Stimulated activated naive CD4-positive, alpha-beta T cell (primary cell): Measurements from ENCODE around the gene SYNDIG1.

ENCODE experiments used
- DNase-seq, 6 experiments: peaks; one replicate each; lab custom pipeline; 2025; lab: John Stamatoyannopoulos, UW

The SYNDIG1 gene

GRCh38 chr20:24567508-24567907, 98.1 kb downstream of the SYNDIG1 start:
- DNase-seq = no peak

GRCh38 chr20:24568842-24569241, 99.4 kb downstream of the SYNDIG1 start:
- DNase-seq = no peak

- no peak for DNase-seq
Measured at GRCh38 chr20:24571159-24571558, 101.7 kb downstream of the SYNDIG1 start.

- no peak for DNase-seq
Measured at GRCh38 chr20:24572140-24572539, 102.7 kb downstream of the SYNDIG1 start.

- no peak for DNase-seq
Measured at GRCh38 chr20:24572862-24573261, 103.4 kb downstream of the SYNDIG1 start.

GRCh38 chr20:24573557-24573956, 104.1 kb downstream of the SYNDIG1 start:
- no peak for DNase-seq

- no peak for DNase-seq
Measured at GRCh38 chr20:24574307-24574706, 104.9 kb downstream of the SYNDIG1 start.

- DNase-seq = no peak
Measured at GRCh38 chr20:24574797-24575196, 105.4 kb downstream of the SYNDIG1 start.

- no peak for DNase-seq
Measured at GRCh38 chr20:24575811-24576210, 106.4 kb downstream of the SYNDIG1 start.

- DNase-seq = no peak
Measured at GRCh38 chr20:24576447-24576846, 107.0 kb downstream of the SYNDIG1 start.

- DNase-seq = no peak
Measured at GRCh38 chr20:24577271-24577909, 108.0 kb downstream of the SYNDIG1 start.

GRCh38 chr20:24578567-24579415, 109.4 kb downstream of the SYNDIG1 start:
- DNase-seq = no peak

GRCh38 chr20:24579475-24579874, 110.0 kb downstream of the SYNDIG1 start:
- no peak for DNase-seq

GRCh38 chr20:24580006-24580405, 110.6 kb downstream of the SYNDIG1 start:
- DNase-seq = no peak

- no peak for DNase-seq
Measured at GRCh38 chr20:24580855-24581254, 111.4 kb downstream of the SYNDIG1 start.

GRCh38 chr20:24581443-24582170, 112.2 kb downstream of the SYNDIG1 start:
- DNase-seq = no peak

- DNase-seq = no peak
Measured at GRCh38 chr20:24582373-24583168, 113.1 kb downstream of the SYNDIG1 start.

- DNase-seq = no peak
Measured at GRCh38 chr20:24583169-24583792, 113.9 kb downstream of the SYNDIG1 start.

- no peak for DNase-seq
Measured at GRCh38 chr20:24584078-24584477, 114.6 kb downstream of the SYNDIG1 start.

GRCh38 chr20:24584538-24585356, 115.3 kb downstream of the SYNDIG1 start:
- no peak for DNase-seq
